Type B pancreatic cell (in vitro differentiated cells): ENCODE data around the gene WTIP. TPM values are rescaled to one million over a fixed set of nuclear protein-coding genes. Genes with fewer than 3 reads are reported as not detected.
"Not testable (repeated sequence)": the region's sequence is repeated elsewhere in the genome, so short reads cannot be mapped to it uniquely, and the experiment has no call there.

ENCODE experiments used
- DNase-seq: peaks from one replicate; pipeline ENCODE4 v3.0.0; 2021; ENCODE audit warnings: mixed read lengths; ENCODE audit not compliant: unreplicated experiment; ENCODE audit errors: extremely low spot score
- H3K27ac Mint-ChIP-seq: 2 replicates; pipeline ENCODE4 v1.8.0; 2021; ENCODE audit warnings: mild to moderate bottlenecking, mixed read lengths
- H3K27me3 Mint-ChIP-seq: 2 replicates; pipeline ENCODE4 v1.8.0; 2021; ENCODE audit warnings: mixed read lengths
- H3K36me3 Mint-ChIP-seq: 2 replicates; pipeline ENCODE4 v1.8.0; 2021; ENCODE audit warnings: mixed read lengths
- H3K4me1 Mint-ChIP-seq: one replicate; pipeline ENCODE4 v1.8.0; 2021; ENCODE audit warnings: mixed read lengths; ENCODE audit not compliant: unreplicated experiment
- H3K4me3 Mint-ChIP-seq: 2 replicates; pipeline ENCODE4 v1.8.0; 2021; ENCODE audit warnings: mild to moderate bottlenecking, mixed read lengths
- H3K9me3 Mint-ChIP-seq: 2 replicates; pipeline ENCODE4 v1.8.0; 2021; ENCODE audit warnings: mixed read lengths
- total RNA-seq: library from RNA; stranded (reverse); gene quantifications from 2 replicates; pipeline ENCODE4 v1.2.1, GENCODE V29; 2021; ENCODE audit warnings: low replicate concordance
- TF ChIP-seq, protein P1 (sequence below): fragments of 200-600 bp; sonication (generic); conservative IDR thresholded peaks from 2 replicates; pipeline ENCODE4 v1.5.0; 2021; ENCODE audit warnings: antibody characterized with exemption, mild to moderate bottlenecking

WTIP gene
- total RNA-seq, 1 donor from 2014 or later, result 23.9 TPM

DNA sequence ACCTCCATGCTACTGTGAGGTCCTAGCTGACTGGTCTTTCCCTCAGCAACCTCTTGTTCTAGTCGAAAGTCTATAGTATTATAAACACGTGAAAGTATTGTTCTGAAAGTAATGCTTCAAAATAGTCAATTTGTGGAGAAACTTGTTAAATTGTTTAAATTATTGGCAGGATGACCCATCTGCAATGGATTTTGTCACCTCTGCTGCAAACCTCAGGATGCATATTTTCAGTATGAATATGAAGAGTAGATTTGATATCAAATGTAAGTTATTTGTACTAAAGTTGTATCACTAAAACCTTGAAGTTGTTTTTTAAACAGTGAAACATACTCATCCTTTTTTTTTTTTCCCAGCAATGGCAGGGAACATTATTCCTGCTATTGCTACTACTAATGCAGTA, 27.5 kb upstream of the WTIP start:
- no peak for DNase-seq
- H3K27ac Mint-ChIP-seq, result no peak overlapping the region
- peaks cover 38% of the 10 kb centered on the region for H3K36me3 Mint-ChIP-seq
- H3K4me1 Mint-ChIP-seq, result no peaks in the 10 kb centered on the region
- TF ChIP-seq, protein P1, sequence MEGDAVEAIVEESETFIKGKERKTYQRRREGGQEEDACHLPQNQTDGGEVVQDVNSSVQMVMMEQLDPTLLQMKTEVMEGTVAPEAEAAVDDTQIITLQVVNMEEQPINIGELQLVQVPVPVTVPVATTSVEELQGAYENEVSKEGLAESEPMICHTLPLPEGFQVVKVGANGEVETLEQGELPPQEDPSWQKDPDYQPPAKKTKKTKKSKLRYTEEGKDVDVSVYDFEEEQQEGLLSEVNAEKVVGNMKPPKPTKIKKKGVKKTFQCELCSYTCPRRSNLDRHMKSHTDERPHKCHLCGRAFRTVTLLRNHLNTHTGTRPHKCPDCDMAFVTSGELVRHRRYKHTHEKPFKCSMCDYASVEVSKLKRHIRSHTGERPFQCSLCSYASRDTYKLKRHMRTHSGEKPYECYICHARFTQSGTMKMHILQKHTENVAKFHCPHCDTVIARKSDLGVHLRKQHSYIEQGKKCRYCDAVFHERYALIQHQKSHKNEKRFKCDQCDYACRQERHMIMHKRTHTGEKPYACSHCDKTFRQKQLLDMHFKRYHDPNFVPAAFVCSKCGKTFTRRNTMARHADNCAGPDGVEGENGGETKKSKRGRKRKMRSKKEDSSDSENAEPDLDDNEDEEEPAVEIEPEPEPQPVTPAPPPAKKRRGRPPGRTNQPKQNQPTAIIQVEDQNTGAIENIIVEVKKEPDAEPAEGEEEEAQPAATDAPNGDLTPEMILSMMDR, result no peak
- no peak overlapping the region for H3K4me3 Mint-ChIP-seq
- no peaks in the 10 kb centered on the region for H3K27me3 Mint-ChIP-seq
- no peaks in the 10 kb centered on the region for H3K9me3 Mint-ChIP-seq

DNA sequence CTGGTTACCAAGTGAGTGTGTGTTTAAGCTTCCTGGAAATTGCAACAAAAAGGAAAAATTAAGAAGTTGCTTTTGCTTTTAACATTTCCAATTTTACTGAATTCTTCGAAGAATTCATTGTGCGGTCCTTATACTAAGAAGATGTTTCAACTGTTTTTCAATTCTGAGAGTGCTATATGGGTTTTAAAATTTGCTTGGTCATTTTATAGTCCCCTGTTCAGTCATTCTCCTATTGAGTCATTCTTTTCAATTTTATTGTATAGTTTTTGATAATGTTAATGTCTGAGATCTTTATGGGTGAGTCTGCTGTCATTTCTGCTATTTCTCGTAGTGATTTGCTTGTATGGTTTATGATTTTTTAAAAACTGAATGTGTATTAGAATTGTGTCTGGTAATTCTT, 26.9 kb upstream of the WTIP start:
- DNase-seq, result no peak
- H3K27me3 Mint-ChIP-seq, result no peaks in the 10 kb centered on the region
- no peak overlapping the region for H3K27ac Mint-ChIP-seq
- H3K4me3 Mint-ChIP-seq, result no peak overlapping the region
- H3K36me3 Mint-ChIP-seq, result peaks cover 40% of the 10 kb centered on the region
- TF ChIP-seq, protein P1, result no peak
- H3K9me3 Mint-ChIP-seq, result no peaks in the 10 kb centered on the region
- peaks cover 4% of the 10 kb centered on the region for H3K4me1 Mint-ChIP-seq

DNA sequence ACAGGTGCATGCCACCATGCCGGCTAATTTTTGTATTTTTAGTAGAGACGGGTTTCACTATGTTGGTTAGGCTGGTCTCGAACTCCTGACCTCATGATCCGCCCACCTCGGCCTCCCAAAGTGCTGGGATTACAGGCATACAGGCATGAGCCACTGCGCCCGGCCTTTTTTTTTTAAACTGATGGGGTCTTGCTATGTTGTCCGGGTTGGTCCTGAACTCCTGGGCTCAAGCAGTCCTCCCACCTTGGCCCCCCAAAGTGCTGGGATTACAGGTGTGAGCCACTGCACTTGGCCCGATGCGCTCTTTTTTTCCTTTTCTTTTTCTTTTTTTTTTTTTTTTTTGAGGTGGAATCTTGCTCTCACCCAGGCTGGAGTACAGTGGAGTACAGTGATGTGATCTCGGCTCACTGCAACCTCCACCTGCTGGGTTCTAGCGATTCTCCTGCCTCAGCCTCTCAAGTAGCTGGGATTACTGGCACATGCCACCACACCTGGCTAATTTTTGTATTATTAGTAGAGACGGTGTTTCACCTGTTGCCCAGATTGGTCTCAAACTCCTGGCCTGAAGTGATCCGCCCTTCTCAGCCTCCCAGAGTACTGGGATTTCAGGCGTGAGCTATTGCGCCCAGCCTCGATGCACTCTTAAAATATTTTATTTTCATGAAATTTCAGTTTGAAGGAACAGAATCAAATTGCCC, 25.6 kb upstream of the WTIP start:
- H3K9me3 Mint-ChIP-seq, H3K27me3 Mint-ChIP-seq: not testable (repeated sequence)
- H3K36me3 Mint-ChIP-seq, result peaks cover 45% of the 10 kb centered on the region

DNA sequence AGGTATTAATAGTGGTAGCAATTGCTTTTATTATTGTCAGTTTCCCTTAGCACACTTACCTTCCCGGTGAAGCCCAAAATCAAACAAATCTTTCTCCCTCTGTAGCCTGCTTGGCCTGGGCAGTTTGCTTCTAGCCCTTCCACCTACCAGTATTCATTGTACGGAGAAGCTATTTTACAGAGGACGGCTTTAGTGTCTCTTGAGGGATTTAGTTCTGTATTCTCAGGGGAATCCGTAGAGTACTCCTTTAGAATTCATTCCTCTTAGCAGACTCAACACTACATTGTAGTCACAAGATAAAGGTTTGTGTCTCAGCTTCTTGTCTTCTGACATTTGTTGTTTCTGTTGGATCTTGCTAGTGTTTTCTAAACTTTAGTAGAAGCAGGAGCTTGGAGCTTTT, 24.1 kb upstream of the WTIP start:
- H3K36me3 Mint-ChIP-seq, result peaks cover 54% of the 10 kb centered on the region
- no peak for DNase-seq
- TF ChIP-seq, protein P1, result no peak
- no peak overlapping the region for H3K4me3 Mint-ChIP-seq
- H3K27me3 Mint-ChIP-seq, result no peaks in the 10 kb centered on the region
- H3K27ac Mint-ChIP-seq, result no peak overlapping the region
- no peaks in the 10 kb centered on the region for H3K9me3 Mint-ChIP-seq
- peaks cover 8% of the 10 kb centered on the region for H3K4me1 Mint-ChIP-seq

More for the DNA sequence above, 25.6 kb upstream of the WTIP start:
- not testable (repeated sequence) for H3K4me3 Mint-ChIP-seq, H3K4me1 Mint-ChIP-seq, H3K27ac Mint-ChIP-seq, DNase-seq

DNA sequence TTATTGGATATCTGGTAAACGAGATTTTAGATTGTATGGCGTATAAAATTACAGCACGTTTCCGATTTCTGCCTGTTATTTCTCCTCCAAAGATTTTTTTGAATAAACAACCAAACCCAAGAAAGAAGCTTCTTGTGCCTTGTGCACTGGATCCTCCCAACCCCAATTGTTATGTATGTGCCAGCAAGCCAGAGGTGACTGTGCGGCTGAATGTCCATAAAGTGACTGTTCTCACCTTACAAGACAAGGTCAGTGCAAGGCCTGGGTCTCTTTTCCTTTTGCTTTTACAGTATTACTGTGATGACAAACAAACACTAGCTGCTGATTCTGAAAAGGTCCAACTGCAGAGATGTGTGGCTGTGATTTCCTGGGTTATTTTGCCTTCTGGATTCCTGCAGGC, 22.9 kb upstream of the WTIP start:
- TF ChIP-seq, protein P1, result no peak
- H3K4me1 Mint-ChIP-seq, result peaks cover 8% of the 10 kb centered on the region
- H3K36me3 Mint-ChIP-seq, result peaks cover 52% of the 10 kb centered on the region
- no peak overlapping the region for H3K4me3 Mint-ChIP-seq
- DNase-seq, result no peak
- H3K27me3 Mint-ChIP-seq, result no peaks in the 10 kb centered on the region
- H3K27ac Mint-ChIP-seq, result peak overlapping the region; percentile 68
- no peaks in the 10 kb centered on the region for H3K9me3 Mint-ChIP-seq

DNA sequence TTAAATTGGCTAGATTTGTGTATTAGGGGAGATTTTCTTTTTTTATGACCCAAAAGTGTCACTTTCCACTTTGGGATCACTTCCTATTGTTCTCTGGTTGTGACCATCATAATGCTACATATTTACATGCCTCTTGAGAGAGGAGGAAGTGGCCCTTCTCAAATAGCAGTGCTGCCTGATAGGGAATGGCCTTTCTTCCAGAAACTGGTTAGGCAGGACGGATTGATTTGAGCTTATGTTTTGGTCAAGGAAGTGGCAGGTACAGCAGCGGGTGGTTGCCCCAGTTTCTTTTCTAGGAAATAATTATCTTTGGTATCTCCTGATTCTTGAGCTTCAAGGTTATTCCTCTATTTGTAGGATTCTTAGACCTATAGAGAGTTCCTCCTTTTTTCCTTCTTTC, 21.9 kb upstream of the WTIP start:
- H3K27me3 Mint-ChIP-seq, result no peaks in the 10 kb centered on the region
- H3K9me3 Mint-ChIP-seq, result no peaks in the 10 kb centered on the region
- TF ChIP-seq, protein P1, result no peak
- peak overlapping the region; percentile 5 for H3K4me3 Mint-ChIP-seq
- peak overlapping the region; percentile 68 for H3K27ac Mint-ChIP-seq
- H3K4me1 Mint-ChIP-seq, result peaks cover 8% of the 10 kb centered on the region
- no peak for DNase-seq
- peaks cover 53% of the 10 kb centered on the region for H3K36me3 Mint-ChIP-seq
